Loucy (cell line): Measurements from ENCODE around the gene PPP2R5C.

Experiments
- H2AFZ ChIP-seq: fragments of 200-600 bp; sonication (generic); 2 replicates; pipeline ENCODE4 v1.6.0; 2016; ENCODE audit warnings: antibody characterized with exemption, mild to moderate bottlenecking, low read length, moderate library complexity
- H3F3A ChIP-seq: fragments of 200-600 bp; 2 replicates; pipeline ENCODE4 v1.6.0; 2016; ENCODE audit warnings: antibody characterized with exemption, low read depth, mild to moderate bottlenecking
- H3K27me3 ChIP-seq: fragments of 200-600 bp; sonication (generic); 2 replicates; pipeline ENCODE4 v1.6.1; 2014; ENCODE audit warnings: low read length, mild to moderate bottlenecking; ENCODE audit not compliant: insufficient read depth, poor library complexity, severe bottlenecking
- H3K36me3 ChIP-seq: fragments of 200-600 bp; sonication (generic); 2 replicates; pipeline ENCODE4 v1.6.1; 2016; ENCODE audit warnings: low read length; ENCODE audit not compliant: insufficient read depth
- H3K4me1 ChIP-seq: fragments of 200-600 bp; sonication (generic); 2 replicates; pipeline ENCODE4 v1.5.1; 2014; ENCODE audit warnings: low read length, mild to moderate bottlenecking; ENCODE audit not compliant: insufficient read depth, poor library complexity, severe bottlenecking
- H3K4me2 ChIP-seq: fragments of 200-600 bp; sonication (generic); 2 replicates; pipeline ENCODE4 v1.6.0; 2014; ENCODE audit warnings: antibody characterized with exemption, low read length, low read depth, mild to moderate bottlenecking; ENCODE audit not compliant: poor library complexity, severe bottlenecking
- H3K4me3 ChIP-seq: fragments of 200-600 bp; sonication (generic); 2 replicates; pipeline ENCODE4 v1.5.1; 2014; ENCODE audit warnings: low read length, mild to moderate bottlenecking, mixed read lengths; ENCODE audit not compliant: poor library complexity, severe bottlenecking
- H3K79me2 ChIP-seq: fragments of 200-600 bp; sonication (generic); 2 replicates; pipeline ENCODE4 v1.6.1; 2014; ENCODE audit warnings: low read length; ENCODE audit not compliant: insufficient read depth
- H3K9ac ChIP-seq: fragments of 200-600 bp; sonication (generic); 2 replicates; pipeline ENCODE4 v1.6.0; 2014; ENCODE audit warnings: mild to moderate bottlenecking, low read depth, low read length, moderate library complexity; ENCODE audit not compliant: poor library complexity, severe bottlenecking
- H3K9me2 ChIP-seq: fragments of 200-600 bp; sonication (generic); replicated peaks from 2 replicates; pipeline ENCODE4 v1.6.1; 2016; ENCODE audit warnings: low read depth, low read length, mixed read lengths
- H3K9me3 ChIP-seq: fragments of 200-600 bp; sonication (generic); 2 replicates; pipeline ENCODE4 v1.6.1; 2014; ENCODE audit warnings: mild to moderate bottlenecking, antibody characterized with exemption, low read length, low read depth; ENCODE audit not compliant: insufficient read depth
- H4K20me1 ChIP-seq: fragments of 200-600 bp; sonication (generic); 2 replicates; pipeline ENCODE4 v1.6.0; 2014; ENCODE audit warnings: antibody characterized with exemption, low read length, mild to moderate bottlenecking; ENCODE audit not compliant: insufficient read depth, poor library complexity, severe bottlenecking
- CTCF ChIP-seq: fragments of 200-600 bp; sonication (generic); conservative IDR thresholded peaks from 2 replicates; pipeline ENCODE4 v1.5.1; 2014; ENCODE audit warnings: mild to moderate bottlenecking, antibody characterized with exemption, low read length
- EZH2phosphoT487 ChIP-seq: fragments of 200-600 bp; IDR thresholded peaks from 2 replicates; pipeline ENCODE4 v1.6.1; 2018; ENCODE audit warnings: antibody characterized with exemption, mild to moderate bottlenecking, moderate library complexity, borderline replicate concordance

Gene PPP2R5C

GRCh38 chr14:101773378-101773777 is 11.9 kb downstream of the PPP2R5C start:
- Histone ChIP-seq H3K79me2 (no peaks in the 10 kb centered on the region), H3F3A (no peaks in the 10 kb centered on the region), H3K4me1 (peaks cover 23% of the 10 kb centered on the region), H3K9me3 (no peaks in the 10 kb centered on the region), H3K27me3 (no peaks in the 10 kb centered on the region), H2AFZ (no peak overlapping the region), H3K4me2 (no peak overlapping the region), H3K36me3 (no peaks in the 10 kb centered on the region), H3K9ac (no peak overlapping the region), H3K4me3 (no peak overlapping the region), H3K9me2 (no peaks in the 10 kb centered on the region), H4K20me1 (no peaks in the 10 kb centered on the region)
- TF ChIP-seq CTCF, result no peak
- TF ChIP-seq EZH2phosphoT487, result no peak

GRCh38 chr14:101774006-101774795 is 12.7 kb downstream of the PPP2R5C start:
- no peak for TF ChIP-seq EZH2phosphoT487
- TF ChIP-seq CTCF, result no peak
- Histone ChIP-seq H3F3A (no peaks in the 10 kb centered on the region), H3K9me2 (no peaks in the 10 kb centered on the region), H3K79me2 (no peaks in the 10 kb centered on the region), H3K27me3 (no peaks in the 10 kb centered on the region), H3K9me3 (no peaks in the 10 kb centered on the region), H3K4me1 (peaks cover 23% of the 10 kb centered on the region), H4K20me1 (no peaks in the 10 kb centered on the region), H2AFZ (no peak overlapping the region), H3K9ac (no peak overlapping the region), H3K4me2 (peak overlapping the region; percentile 13), H3K36me3 (no peaks in the 10 kb centered on the region), H3K4me3 (no peak overlapping the region)

GRCh38 chr14:101774814-101775213 is 13.3 kb downstream of the PPP2R5C start:
- Histone ChIP-seq H3K27me3 (no peaks in the 10 kb centered on the region), H3K79me2 (no peaks in the 10 kb centered on the region), H3K9ac (no peak overlapping the region), H2AFZ (no peak overlapping the region), H3K4me2 (peak overlapping the region; percentile 13), H3F3A (no peaks in the 10 kb centered on the region), H3K9me3 (no peaks in the 10 kb centered on the region), H3K4me1 (peaks cover 23% of the 10 kb centered on the region), H4K20me1 (no peaks in the 10 kb centered on the region), H3K36me3 (no peaks in the 10 kb centered on the region), H3K9me2 (no peaks in the 10 kb centered on the region), H3K4me3 (no peak overlapping the region)
- TF ChIP-seq EZH2phosphoT487, result no peak

GRCh38 chr14:101775826-101776225 is 14.3 kb downstream of the PPP2R5C start:
- no peaks in the 10 kb centered on the region for H3K79me2 ChIP-seq
- H3K4me3 ChIP-seq, result no peak overlapping the region
- no peak overlapping the region for H3K9ac ChIP-seq
- H2AFZ ChIP-seq, result no peak overlapping the region
- no peaks in the 10 kb centered on the region for H4K20me1 ChIP-seq
- H3K4me2 ChIP-seq, result no peak overlapping the region
- TF ChIP-seq CTCF (no peak), EZH2phosphoT487 (no peak)
- no peaks in the 10 kb centered on the region for H3K9me3 ChIP-seq
- H3F3A ChIP-seq, result no peaks in the 10 kb centered on the region
- no peaks in the 10 kb centered on the region for H3K27me3 ChIP-seq
- no peaks in the 10 kb centered on the region for H3K36me3 ChIP-seq
- H3K9me2 ChIP-seq, result no peaks in the 10 kb centered on the region
- H3K4me1 ChIP-seq, result peaks cover 23% of the 10 kb centered on the region
